IMR-90 (cell line): Measurements from ENCODE around the gene ACADS. TPM values are rescaled to one million over a fixed set of nuclear protein-coding genes. Genes with fewer than 3 reads are reported as not detected.

ENCODE experiments used
- ATAC-seq: fragments of 200-7000 bp; cut with Tn5 transposase; 2 replicates; pipeline ENCODE4 v1.9.1; 2020; ENCODE audit warnings: low read depth, mild to moderate bottlenecking, moderate library complexity
- BruUV-seq: library from RNA; stranded (reverse); fragments of 400-500 nt; replicated peaks from 2 replicates; lab custom pipeline; 2021; lab: Mats Ljungman, UMichigan
- CTCF ChIA-PET: fragments of 300-600 bp; formaldehyde crosslinking; extraction: SDS; loops from one replicate; lab custom pipeline; 2021; ENCODE audit warnings: antibody characterized with exemption; lab: Yijun Ruan, JAX
- POLR2A ChIA-PET: fragments of 300-600 bp; sonication (Branson Sonifier 250); formaldehyde crosslinking; loops from one replicate; lab custom pipeline; 2022; ENCODE audit warnings: antibody characterized with exemption; ENCODE audit not compliant: unreplicated experiment; lab: Charles Lee
- DNase-seq: peaks from one replicate; pipeline ENCODE4 v3.0.0; 2013
- H2AFZ ChIP-seq: replicated peaks from 2 replicates; pipeline ENCODE3; 2013; ENCODE audit warnings: low read length, mild to moderate bottlenecking; ENCODE audit not compliant: poor library complexity
- H2AK5ac ChIP-seq: 2 replicates; pipeline ENCODE4 v1.6.1; 2013; ENCODE audit warnings: low read depth, low read length, inconsistent platforms
- H2AK9ac ChIP-seq: replicated peaks from 2 replicates; pipeline ENCODE3; 2013; ENCODE audit warnings: mild to moderate bottlenecking, low read depth, low read length, moderate library complexity; ENCODE audit not compliant: poor library complexity
- H2BK120ac ChIP-seq: 2 replicates; pipeline ENCODE4 v1.6.1; 2013; ENCODE audit warnings: low read depth, low read length, inconsistent platforms
- H2BK15ac ChIP-seq: 3 replicates; pipeline ENCODE4 v1.6.1; 2013; ENCODE audit warnings: low read depth, low read length, inconsistent platforms
- H2BK20ac ChIP-seq: 2 replicates; pipeline ENCODE4 v1.6.1; 2013; ENCODE audit warnings: low read depth, mild to moderate bottlenecking, inconsistent platforms, low read length, moderate library complexity
- H2BK5ac ChIP-seq: 2 replicates; pipeline ENCODE4 v1.6.1; 2013; ENCODE audit warnings: mild to moderate bottlenecking, low read depth, low read length, inconsistent platforms; ENCODE audit not compliant: poor library complexity, severe bottlenecking
- H3K14ac ChIP-seq: replicated peaks from 2 replicates; pipeline ENCODE4 v1.6.1; 2013; ENCODE audit warnings: low read depth, low read length, inconsistent platforms
- H3K18ac ChIP-seq: 2 replicates; pipeline ENCODE4 v1.6.1; 2013; ENCODE audit warnings: low read depth, low read length, control low read depth
- H3K23ac ChIP-seq: 2 replicates; pipeline ENCODE4 v1.6.1; 2013; ENCODE audit warnings: low read depth, low read length, inconsistent platforms
- H3K27ac ChIP-seq: 2 replicates; pipeline ENCODE4 v1.5.1; 2013; ENCODE audit warnings: mild to moderate bottlenecking, control low read depth, low read length; ENCODE audit not compliant: insufficient read depth
- H3K27me3 ChIP-seq: 2 replicates; pipeline ENCODE4 v1.6.1; 2013; ENCODE audit warnings: low read length; ENCODE audit not compliant: control insufficient read depth, insufficient read depth
- H3K36me3 ChIP-seq: 2 replicates; pipeline ENCODE4 v1.6.1; 2013; ENCODE audit warnings: low read length, mixed read lengths; ENCODE audit not compliant: control insufficient read depth, insufficient read depth
- H3K4ac ChIP-seq: 2 replicates; pipeline ENCODE4 v1.6.1; 2013; ENCODE audit warnings: low read depth, low read length, inconsistent platforms
- H3K4me1 ChIP-seq: 2 replicates; pipeline ENCODE4 v1.6.1; 2013; ENCODE audit warnings: low read length, mixed read lengths; ENCODE audit not compliant: control insufficient read depth, insufficient read depth
- H3K4me2 ChIP-seq: 2 replicates; pipeline ENCODE4 v1.6.1; 2013; ENCODE audit warnings: low read depth, mild to moderate bottlenecking, control low read depth, low read length, moderate library complexity
- H3K4me3 ChIP-seq: 2 replicates; pipeline ENCODE4 v1.5.1; 2013; ENCODE audit warnings: low read depth, mild to moderate bottlenecking, control low read depth, low read length, moderate library complexity; ENCODE audit not compliant: insufficient read depth
- H3K56ac ChIP-seq: 2 replicates; pipeline ENCODE4 v1.6.1; 2013; ENCODE audit warnings: low read length, inconsistent platforms; ENCODE audit not compliant: insufficient read depth; ENCODE audit errors: extremely low read depth
- H3K79me1 ChIP-seq, 2 experiments: 2 replicates each; pipeline ENCODE4 v1.6.1; 2013; ENCODE audit warnings: low read length in 2 of 2, inconsistent platforms in 1 of 2, low read depth in 1 of 2
- H3K9ac ChIP-seq: 2 replicates; pipeline ENCODE4 v1.6.1; 2013; ENCODE audit warnings: low read depth, low read length, control low read depth
- H3K9me1 ChIP-seq: 2 replicates; pipeline ENCODE4 v1.6.1; 2013; ENCODE audit warnings: low read length, inconsistent platforms; ENCODE audit not compliant: insufficient read depth
- H3K9me3 ChIP-seq: 2 replicates; pipeline ENCODE4 v1.6.1; 2013; ENCODE audit warnings: low read length; ENCODE audit not compliant: control insufficient read depth, insufficient read depth
- H4K20me1 ChIP-seq: 2 replicates; pipeline ENCODE4 v1.6.1; 2013; ENCODE audit warnings: low read length, inconsistent platforms; ENCODE audit not compliant: insufficient read depth
- H4K5ac ChIP-seq: 2 replicates; pipeline ENCODE4 v1.6.1; 2013; ENCODE audit warnings: mild to moderate bottlenecking, low read depth, low read length, control low read depth
- H4K8ac ChIP-seq, 2 experiments: 2 replicates each; pipeline ENCODE4 v1.6.1; 2013; ENCODE audit warnings: low read depth in 2 of 2, low read length in 2 of 2, control low read depth in 1 of 2, inconsistent platforms in 1 of 2
- H4K91ac ChIP-seq: 2 replicates; pipeline ENCODE4 v1.6.1; 2013; ENCODE audit warnings: low read depth, low read length, inconsistent platforms; ENCODE audit not compliant: insufficient read depth
- CEBPB ChIP-seq: IDR thresholded peaks from 2 replicates; pipeline ENCODE4 v1.6.1; 2012; ENCODE audit warnings: low read depth, low read length, improper control_type of control experiment
- CHD1 ChIP-seq: IDR thresholded peaks from 2 replicates; pipeline ENCODE4 v1.6.1; 2012; ENCODE audit warnings: low read depth, low read length, improper control_type of control experiment
- NFE2L2 ChIP-seq: fragments of 150-350 bp; IDR thresholded peaks from 2 replicates; pipeline ENCODE4 v1.6.1; 2016; ENCODE audit warnings: low read depth, mild to moderate bottlenecking, low read length
- SMC3 ChIP-seq: fragments of 150-350 bp; IDR thresholded peaks from 2 replicates; pipeline ENCODE4 v1.6.1; 2016; ENCODE audit warnings: low read depth, mild to moderate bottlenecking, antibody characterized with exemption, low read length, moderate library complexity
- WGBS, 2 experiments: methylation state at CpG; one replicate each; pipeline versions ENCODE4 v1.1.5 to v1.1.7; 2013; ENCODE audit warnings: missing lambda C conversion rate in 2 of 2; ENCODE audit not compliant: insufficient read length in 1 of 2; ENCODE audit errors: extremely low coverage in 2 of 2; 5-methylcytosine and 5-hydroxymethylcytosine counted together
- dilution Hi-C: fragments of 300-500 bp; cut with HindIII; formaldehyde crosslinking; loops from one replicate; pipeline ENCODE4 v1.14.3; 2018; ENCODE audit warnings: low sequenced_read_pairs; ENCODE audit not compliant: unreplicated experiment
- in situ Hi-C: fragments of 300-500 bp; cut with MboI; formaldehyde crosslinking; loops from 3 replicates; pipeline ENCODE4 v1.14.3; 2019; ENCODE audit warnings: low sequenced_read_pairs, inconsistent platforms, mixed read lengths
- intact Hi-C: fragments of 100-400 bp; cut with micrococcal nuclease; formaldehyde crosslinking; loops from 2 replicates; pipeline ENCODE4 v1.10.0; 2022
- polyA plus RNA-seq, 3 experiments: library from polyadenylated mRNA; depleted of rRNA; stranded (reverse); fragments of >200 nt; gene quantifications; 2 replicates each; pipeline ENCODE4 v1.2.3, GENCODE V29; 2012; ENCODE audit warnings: low replicate concordance in 1 of 3
- total RNA-seq: library from RNA; depleted of rRNA; stranded (reverse); fragments of >200 nt; gene quantifications from 2 replicates; pipeline ENCODE4 v1.2.3, GENCODE V29; 2012

Gene ACADS
- total and polyA plus RNA-seq, 2 of the 4 experiments (the other 2 are of a cell fraction): 2.9 to 5.5 TPM

GRCh38 chr12:120764816-120765215 is 39.2 kb downstream of the ACADS start:
- H3K56ac ChIP-seq: no peak overlapping the region
- ATAC-seq (no peak), DNase-seq (no peak)
- no peaks in the 10 kb centered on the region for H3K79me1 ChIP-seq
- H3K27me3 ChIP-seq: no peaks in the 10 kb centered on the region
- no peak overlapping the region for H2AK5ac ChIP-seq
- no peak overlapping the region for H3K23ac ChIP-seq
- no peak overlapping the region for H2BK5ac ChIP-seq
- dilution Hi-C loops: no loop called here
- intact Hi-C loops: loop anchor here (5.0 kb wide), 1 partner anchor 438 kb away; the partner anchor contains the start of gene PLA2G1B
- no peak overlapping the region for H3K18ac ChIP-seq
- no peak overlapping the region for H2AFZ ChIP-seq
- no peak overlapping the region for H3K4me2 ChIP-seq
- BruUV-seq: no TSS peak
- H3K4ac ChIP-seq: no peak overlapping the region
- H2AK9ac ChIP-seq: no peak overlapping the region
- in situ Hi-C loops: no loop called here
- WGBS, 2 experiments: no CpG with 5 or more reads among the region's 9 CpGs
- no peak overlapping the region for H3K4me3 ChIP-seq
- H3K27ac ChIP-seq: no peak overlapping the region
- H3K9ac ChIP-seq: no peak overlapping the region
- no peak overlapping the region for H4K5ac ChIP-seq
- H3K14ac ChIP-seq: no peak overlapping the region
- no peaks in the 10 kb centered on the region for H3K9me3 ChIP-seq
- no peak overlapping the region for H4K91ac ChIP-seq
- POLR2A ChIA-PET: no interaction called here
- H3K9me1 ChIP-seq: peaks cover 3% of the 10 kb centered on the region; the same call in 1 of the 2 replicates
- CTCF ChIA-PET: no interaction called here
- H3K36me3 ChIP-seq: peaks cover 55% of the 10 kb centered on the region
- H2BK20ac ChIP-seq: no peak overlapping the region
- H3K4me1 ChIP-seq: no peaks in the 10 kb centered on the region
- H2BK15ac ChIP-seq: no peak overlapping the region
- TF ChIP-seq NFE2L2 (no peak), CHD1 (no peak), CEBPB (no peak), SMC3 (no peak)
- H2BK120ac ChIP-seq: no peak overlapping the region
- no peaks in the 10 kb centered on the region for H4K20me1 ChIP-seq
- H4K8ac ChIP-seq: no peak overlapping the region
